ENCODE data around the gene HS1BP3.

HS1BP3 gene

DNA sequence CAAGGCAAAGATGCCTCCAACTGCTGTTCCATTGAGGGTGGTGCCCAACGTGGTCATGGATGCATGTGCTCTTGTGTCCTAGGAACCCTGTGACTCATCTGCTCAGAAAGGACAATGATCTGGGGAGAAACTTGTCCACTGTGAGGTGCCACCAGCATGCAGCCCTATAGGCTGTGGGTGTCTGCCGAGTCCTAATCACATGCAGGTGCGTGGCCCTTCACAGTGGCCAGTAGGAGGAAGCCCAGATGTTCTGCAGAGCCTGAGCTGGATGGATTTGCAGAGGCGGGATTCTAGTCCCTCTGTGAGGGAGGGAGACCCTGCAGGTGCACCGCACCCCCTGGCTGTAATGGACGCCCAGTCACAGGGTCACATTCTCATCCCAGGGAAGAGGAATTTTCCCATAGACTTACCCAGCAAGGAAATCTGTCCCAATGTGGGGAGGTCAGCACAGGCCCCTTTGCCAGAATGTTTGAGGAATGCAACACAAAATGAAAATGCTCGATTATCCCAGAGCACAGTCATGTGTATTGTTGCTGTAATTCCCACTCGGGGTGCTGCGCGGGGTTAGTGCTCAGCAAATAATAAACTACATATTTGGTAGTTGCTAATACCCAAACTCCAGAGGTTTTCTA, 30.0 kb upstream of the HS1BP3 start:
- no peaks in the 10 kb centered on the region for H3K9me3 Mint-ChIP-seq
- H3K36me3 Mint-ChIP-seq (ENCODE audit: insufficient read depth) = peaks cover 10% of the 10 kb centered on the region
- H3K27ac Mint-ChIP-seq = no peak overlapping the region
- H3K4me3 Mint-ChIP-seq = no peak overlapping the region
- DNase-seq (no peak), ATAC-seq (replicated peaks) (no peak)
- no peaks in the 10 kb centered on the region for H3K4me1 Mint-ChIP-seq (ENCODE audit: low read depth in 2 of 2)
- H3K27me3 Mint-ChIP-seq = no peaks in the 10 kb centered on the region

DNA sequence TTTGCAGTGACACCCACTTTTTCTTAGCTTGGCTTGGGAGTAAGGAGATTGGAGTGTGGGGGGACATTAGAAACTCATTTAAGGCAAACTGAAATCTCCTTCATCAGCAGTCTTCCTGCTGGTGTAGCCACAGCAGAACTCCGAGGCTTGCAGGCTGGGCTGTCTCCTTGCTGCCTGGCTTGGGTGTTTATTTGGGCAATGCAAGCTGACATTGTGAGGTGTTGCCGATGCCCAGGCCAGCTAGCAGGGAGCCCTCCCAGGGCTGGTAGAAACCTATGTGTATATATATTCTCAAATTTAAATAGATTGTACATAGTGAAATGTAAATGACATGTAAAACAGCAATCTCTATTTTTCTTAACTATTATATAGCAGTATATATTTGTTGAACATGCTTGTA, 27.9 kb upstream of the HS1BP3 start:
- H3K4me1 Mint-ChIP-seq (ENCODE audit: low read depth in 2 of 2) = peaks cover 0 to 2% of the 10 kb centered on the region in 2 donors
- H3K36me3 Mint-ChIP-seq (ENCODE audit: insufficient read depth) = peaks cover 10% of the 10 kb centered on the region
- DNase-seq (no peak), ATAC-seq (replicated peaks) (no peak)
- H3K9me3 Mint-ChIP-seq = no peaks in the 10 kb centered on the region
- H3K27me3 Mint-ChIP-seq = peaks cover 5 to 20% of the 10 kb centered on the region in 2 donors
- no peak overlapping the region for H3K27ac Mint-ChIP-seq
- H3K4me3 Mint-ChIP-seq = no peak overlapping the region

- Mint-ChIP-seq H3K4me3 (no peak overlapping the region), H3K27me3 (peaks cover 12 to 28% of the 10 kb centered on the region in 2 donors), H3K9me3 (no peaks in the 10 kb centered on the region), H3K36me3 (ENCODE audit: insufficient read depth) (peaks cover 10% of the 10 kb centered on the region), H3K27ac (no peak overlapping the region), H3K4me1 (ENCODE audit: low read depth in 2 of 2) (peaks cover 0 to 2% of the 10 kb centered on the region in 2 donors)
- ATAC-seq (replicated peaks) (no peak), DNase-seq (no peak)
These were observed 27.1 kb upstream of the HS1BP3 start for GRCh38 chr2:20678086-20678395.

GRCh38 chr2:20677301-20678085, 26.6 kb upstream of the HS1BP3 start:
- H3K36me3 Mint-ChIP-seq (ENCODE audit: insufficient read depth) = peaks cover 10% of the 10 kb centered on the region
- ATAC-seq (replicated peaks) = no peak
- no peak overlapping the region for H3K27ac Mint-ChIP-seq
- DNase-seq = no peak
- H3K4me3 Mint-ChIP-seq = no peak overlapping the region
- peaks cover 0 to 2% of the 10 kb centered on the region in 2 donors for H3K4me1 Mint-ChIP-seq (ENCODE audit: low read depth in 2 of 2)
- no peaks in the 10 kb centered on the region for H3K9me3 Mint-ChIP-seq
- peaks cover 18 to 33% of the 10 kb centered on the region in 2 donors for H3K27me3 Mint-ChIP-seq

DNA sequence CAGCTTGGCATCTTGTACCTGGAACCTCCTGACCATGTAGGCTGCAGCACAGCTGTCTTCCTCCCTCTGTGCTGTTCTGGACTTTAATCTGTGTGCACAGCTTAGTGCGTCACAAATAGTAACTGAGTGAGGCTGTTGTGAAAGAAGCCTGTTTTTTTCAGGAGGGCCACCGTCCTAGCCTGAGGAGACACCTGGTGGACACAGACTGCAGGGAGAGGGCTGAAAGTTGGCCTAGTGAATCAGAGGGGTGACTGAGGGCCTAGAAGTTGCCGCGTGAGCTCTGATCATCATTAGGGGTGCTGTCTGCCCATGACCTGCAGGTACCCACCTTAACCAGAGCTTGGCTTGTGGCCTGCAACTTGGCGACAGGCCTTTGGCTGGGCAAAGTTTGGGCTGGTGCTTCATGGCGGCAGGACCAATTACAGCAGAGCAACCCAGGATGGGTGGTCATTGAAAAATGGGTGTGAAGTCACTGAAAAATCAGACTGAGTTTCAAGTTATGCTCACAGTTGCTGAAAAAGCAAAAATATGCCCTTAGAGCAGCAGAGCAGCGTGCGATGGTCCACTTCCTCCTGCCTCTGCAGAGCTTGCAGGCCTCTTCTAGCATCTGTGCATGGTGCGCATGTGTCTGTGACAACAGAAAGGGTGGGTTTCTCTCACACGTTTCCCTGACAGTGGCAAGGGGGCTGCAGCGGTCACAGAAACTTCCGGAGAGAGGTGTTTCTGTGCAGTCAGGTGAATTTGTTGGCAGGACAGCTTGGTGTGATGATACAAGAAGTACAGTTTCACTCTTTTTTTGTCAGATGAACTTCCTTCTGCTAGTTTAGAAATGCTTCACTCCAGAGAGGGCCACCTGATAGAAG, 25.7 kb upstream of the HS1BP3 start:
- H3K4me3 Mint-ChIP-seq = no peak overlapping the region
- H3K36me3 Mint-ChIP-seq (ENCODE audit: insufficient read depth) = peaks cover 16% of the 10 kb centered on the region
- DNase-seq = no peak
- H3K9me3 Mint-ChIP-seq = no peaks in the 10 kb centered on the region
- no peak for ATAC-seq (replicated peaks)
- H3K4me1 Mint-ChIP-seq (ENCODE audit: low read depth in 2 of 2) = peaks cover 0 to 2% of the 10 kb centered on the region in 2 donors
- H3K27ac Mint-ChIP-seq = peak overlapping the region in 1 of 2 donors; percentile 32
- peaks cover 27 to 42% of the 10 kb centered on the region in 2 donors for H3K27me3 Mint-ChIP-seq

GRCh38 chr2:20675701-20676352, 24.9 kb upstream of the HS1BP3 start:
- DNase-seq = no peak
- H3K4me1 Mint-ChIP-seq (ENCODE audit: low read depth in 2 of 2) = peaks cover 0 to 2% of the 10 kb centered on the region in 2 donors
- peaks cover 16% of the 10 kb centered on the region for H3K36me3 Mint-ChIP-seq (ENCODE audit: insufficient read depth)
- H3K27me3 Mint-ChIP-seq = peaks cover 33 to 50% of the 10 kb centered on the region in 2 donors
- no peak overlapping the region for H3K4me3 Mint-ChIP-seq
- no peaks in the 10 kb centered on the region for H3K9me3 Mint-ChIP-seq
- peak; percentile 54 for ATAC-seq (replicated peaks)
- peak overlapping the region in 1 of 2 donors; percentile 32 for H3K27ac Mint-ChIP-seq

DNA sequence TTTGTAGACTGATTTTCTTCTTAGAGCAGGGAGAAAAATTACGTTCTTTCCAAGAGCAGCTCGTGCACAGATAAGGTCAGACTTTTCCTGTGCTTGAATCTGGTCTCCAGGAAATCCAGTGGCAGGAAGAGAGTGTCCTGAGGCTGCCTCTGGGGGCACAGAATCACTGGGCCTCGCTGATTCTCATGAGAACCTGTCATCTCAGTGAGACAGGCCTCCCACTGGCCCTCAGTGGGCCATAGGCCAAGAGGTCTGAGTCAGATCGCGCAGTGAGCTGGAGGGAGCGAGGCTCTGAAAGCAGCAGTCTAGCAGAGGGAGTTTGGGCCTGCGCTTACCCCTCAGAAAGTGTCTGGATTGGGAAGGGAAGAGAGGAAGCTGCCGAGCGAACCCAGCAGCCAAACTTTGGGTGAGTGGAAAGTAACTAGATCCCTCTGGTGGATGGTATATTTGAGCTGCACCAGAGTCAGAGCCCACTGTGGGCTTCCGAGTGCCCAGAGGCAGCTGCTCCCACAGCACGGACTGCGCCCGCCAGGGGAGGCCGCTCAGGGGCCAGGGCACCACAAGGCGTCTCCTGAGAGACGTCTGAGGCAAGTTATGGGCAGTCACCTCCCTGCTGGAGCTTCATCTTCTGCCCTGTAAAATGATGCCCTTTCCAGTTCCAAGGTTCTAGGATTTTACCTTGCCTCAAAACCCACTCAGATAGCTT, 24.2 kb upstream of the HS1BP3 start:
- peaks cover 16% of the 10 kb centered on the region for H3K36me3 Mint-ChIP-seq (ENCODE audit: insufficient read depth)
- no peaks in the 10 kb centered on the region for H3K9me3 Mint-ChIP-seq
- peaks cover 0 to 2% of the 10 kb centered on the region in 2 donors for H3K4me1 Mint-ChIP-seq (ENCODE audit: low read depth in 2 of 2)
- no peak overlapping the region for H3K4me3 Mint-ChIP-seq
- H3K27ac Mint-ChIP-seq = peak overlapping the region; percentile 19 to 32
- DNase-seq (no peak), ATAC-seq (replicated peaks) (no peak)
- peaks cover 33 to 55% of the 10 kb centered on the region in 2 donors for H3K27me3 Mint-ChIP-seq

GRCh38 chr2:20674309-20674965, 23.5 kb upstream of the HS1BP3 start:
- H3K4me1 Mint-ChIP-seq (ENCODE audit: low read depth in 2 of 2) = peaks cover 0 to 5% of the 10 kb centered on the region in 2 donors
- H3K4me3 Mint-ChIP-seq = no peak overlapping the region
- H3K9me3 Mint-ChIP-seq = no peaks in the 10 kb centered on the region
- H3K27me3 Mint-ChIP-seq = peaks cover 40 to 62% of the 10 kb centered on the region in 2 donors
- peaks cover 16% of the 10 kb centered on the region for H3K36me3 Mint-ChIP-seq (ENCODE audit: insufficient read depth)
- no peak for DNase-seq
- no peak for ATAC-seq (replicated peaks)
- H3K27ac Mint-ChIP-seq = peak overlapping the region in 1 of 2 donors; percentile 19

DNA sequence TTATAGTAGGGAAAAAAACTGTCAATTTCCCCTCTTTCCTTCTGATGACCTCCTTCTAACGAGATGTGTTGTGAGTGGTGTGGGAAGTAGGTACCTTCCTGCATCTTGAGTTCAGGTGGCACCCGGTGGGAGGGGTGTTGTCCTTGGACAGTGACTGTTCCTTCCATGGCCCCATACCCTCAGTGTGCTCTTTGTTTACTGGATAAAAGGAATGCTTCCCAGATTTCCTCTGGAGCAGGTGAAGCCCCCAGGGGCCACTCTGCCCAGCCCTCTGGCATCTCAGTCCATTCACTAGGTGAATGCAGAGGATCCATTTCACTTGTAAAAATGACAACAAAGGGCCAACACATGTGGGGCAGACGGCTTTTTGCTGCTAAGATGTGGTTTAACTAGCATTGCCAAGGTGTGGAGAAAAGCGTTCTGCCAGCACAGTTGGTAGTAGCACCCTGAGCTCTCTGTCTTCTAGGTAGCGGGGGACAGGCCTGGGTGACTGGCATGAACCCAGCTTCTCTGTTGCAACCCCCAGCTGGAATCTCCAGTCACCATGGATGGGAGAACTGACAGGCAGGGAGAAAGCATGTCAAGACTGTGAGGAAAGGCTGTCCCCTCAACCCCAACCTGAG, 22.9 kb upstream of the HS1BP3 start:
- Mint-ChIP-seq H3K27me3 (peaks cover 46 to 69% of the 10 kb centered on the region in 2 donors), H3K9me3 (no peaks in the 10 kb centered on the region), H3K36me3 (ENCODE audit: insufficient read depth) (peaks cover 16% of the 10 kb centered on the region), H3K27ac (no peak overlapping the region), H3K4me1 (ENCODE audit: low read depth in 2 of 2) (peaks cover 0 to 6% of the 10 kb centered on the region in 2 donors), H3K4me3 (no peak overlapping the region)
- DNase-seq = no peak
- no peak for ATAC-seq (replicated peaks)

DNA sequence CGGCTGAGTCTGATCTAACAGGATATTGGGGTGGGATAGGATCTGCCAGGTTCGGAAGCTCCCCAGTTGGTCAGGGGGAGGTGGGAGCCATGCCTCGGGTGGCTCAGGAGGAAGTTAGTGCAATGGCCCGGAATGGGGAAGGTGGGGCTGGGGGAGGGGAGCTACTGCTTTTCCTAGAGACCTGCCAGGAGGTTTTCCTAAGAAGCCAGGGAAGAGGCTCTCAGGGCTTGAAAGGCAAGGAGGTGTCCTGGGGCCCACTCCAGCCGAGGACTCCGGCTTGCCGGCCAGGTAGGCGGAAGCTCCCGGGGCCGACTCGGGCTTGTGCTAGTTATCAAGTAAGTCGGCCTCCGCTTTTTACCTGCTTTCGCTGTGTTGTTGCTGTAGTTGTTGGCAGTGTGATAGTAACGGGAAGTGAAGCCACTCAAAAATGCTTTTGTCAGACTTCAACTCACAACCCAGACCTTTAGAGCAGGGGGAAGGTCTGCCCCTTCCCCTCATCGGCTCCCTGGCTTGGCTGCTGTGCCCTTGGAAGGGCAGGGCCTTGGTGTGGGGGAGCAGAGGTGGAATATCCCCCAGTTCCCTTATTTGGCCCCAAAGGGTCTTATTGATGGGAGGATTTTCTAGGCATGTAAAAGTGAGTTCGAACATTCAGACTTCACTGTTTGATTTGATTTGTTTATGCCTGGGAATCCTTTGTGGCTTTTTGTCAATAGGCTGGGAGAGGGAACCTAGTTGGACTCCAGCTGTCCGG, 21.5 kb upstream of the HS1BP3 start:
- Mint-ChIP-seq H3K27ac (no peak overlapping the region), H3K27me3 (peaks cover 57 to 83% of the 10 kb centered on the region in 2 donors), H3K36me3 (ENCODE audit: insufficient read depth) (peaks cover 6% of the 10 kb centered on the region)

GRCh38 chr2:20671736-20672080, 20.8 kb upstream of the HS1BP3 start:
- peaks cover 57 to 83% of the 10 kb centered on the region in 2 donors for H3K27me3 Mint-ChIP-seq
- no peak overlapping the region for H3K27ac Mint-ChIP-seq
- peaks cover 0 to 7% of the 10 kb centered on the region in 2 donors for H3K4me1 Mint-ChIP-seq (ENCODE audit: low read depth in 2 of 2)
- H3K9me3 Mint-ChIP-seq = no peaks in the 10 kb centered on the region
- H3K36me3 Mint-ChIP-seq (ENCODE audit: insufficient read depth) = peaks cover 6% of the 10 kb centered on the region
- H3K4me3 Mint-ChIP-seq = no peak overlapping the region
- ATAC-seq (replicated peaks) (no peak), DNase-seq (no peak)

More for the DNA sequence above, 21.5 kb upstream of the HS1BP3 start:
- Mint-ChIP-seq H3K9me3 (no peaks in the 10 kb centered on the region), H3K4me1 (ENCODE audit: low read depth in 2 of 2) (peaks cover 0 to 7% of the 10 kb centered on the region in 2 donors), H3K4me3 (no peak overlapping the region)
- DNase-seq (no peak), ATAC-seq (replicated peaks) (no peak)
